Upper lobe of right lung (tissue), 1 donor: ENCODE data around the gene AGO1. TPM values are rescaled to one million over a fixed set of nuclear protein-coding genes. Genes with fewer than 3 reads are reported as not detected.
A peak's percentile ranks its signal among the peaks of the same experiment; 100 is the strongest.

ENCODE experiments used
- ATAC-seq: fragments of 200-7000 bp; cut with Tn5 transposase; one replicate; pipeline ENCODE4 v1.9.1; 2020; ENCODE audit warnings: mild to moderate bottlenecking, moderate library complexity
- DNase-seq: peaks from one replicate; pipeline ENCODE4 v3.0.0-alpha.2; 2020
- H3K27ac ChIP-seq: fragments of 200-600 bp; one replicate; pipeline ENCODE4 v1.8.0; 2022
- H3K27me3 ChIP-seq: fragments of 200-600 bp; one replicate; pipeline ENCODE4 v1.8.0; 2022; ENCODE audit warnings: mild to moderate bottlenecking
- H3K36me3 ChIP-seq: fragments of 200-600 bp; one replicate; pipeline ENCODE4 v1.8.0; 2022
- H3K4me1 ChIP-seq: fragments of 200-600 bp; one replicate; pipeline ENCODE4 v1.8.0; 2022
- H3K4me3 ChIP-seq: fragments of 200-600 bp; one replicate; pipeline ENCODE4 v1.8.0; 2022; ENCODE audit warnings: mild to moderate bottlenecking
- H3K9me3 ChIP-seq: fragments of 200-600 bp; one replicate; pipeline ENCODE4 v1.8.0; 2022
- CTCF ChIP-seq: fragments of 200-600 bp; IDR thresholded peaks from one replicate; pipeline ENCODE4 v1.8.0; 2022; ENCODE audit warnings: antibody characterized with exemption
- intact Hi-C: fragments of 100-400 bp; cut with DNase I; formaldehyde crosslinking; loops from one replicate; pipeline ENCODE4 v1.11.0; 2022
- total RNA-seq: library from RNA; stranded (reverse); fragmentation: NEBNext Ultra II Directional; extraction: Animal tissue kit (Norgen Biotek cat#: 25700); gene quantifications from one replicate; pipeline ENCODE4 v1.2.1, GENCODE V29; 2021
- donor health status: DM: no; HTN: yes; CAD: no; lungs with severe emphysema.

The AGO1 gene
- total RNA-seq, 1 donor from 2014 or later = 27.7 TPM

GRCh38 chr1:35881850-35882273 is 1.1 kb upstream of the AGO1 start:
- H3K36me3 ChIP-seq = no peaks in the 10 kb centered on the region
- ATAC-seq = no peak
- H3K27me3 ChIP-seq = no peaks in the 10 kb centered on the region
- no peak overlapping the region for H3K4me3 ChIP-seq
- H3K4me1 ChIP-seq = peaks cover 32% of the 10 kb centered on the region
- H3K27ac ChIP-seq = no peak overlapping the region
- no peaks in the 10 kb centered on the region for H3K9me3 ChIP-seq
- TF ChIP-seq CTCF = no peak
- no peak for DNase-seq
- intact Hi-C loops = no loop called here

GRCh38 chr1:35882586-35882944 is 444 bp upstream of the AGO1 start:
- TF ChIP-seq CTCF = no peak
- Histone ChIP-seq H3K36me3 (no peaks in the 10 kb centered on the region), H3K4me3 (peak overlapping the region; percentile 99), H3K9me3 (no peaks in the 10 kb centered on the region), H3K27ac (peak overlapping the region; percentile 47), H3K27me3 (no peaks in the 10 kb centered on the region), H3K4me1 (peaks cover 39% of the 10 kb centered on the region)
- no peak for DNase-seq
- no peak for ATAC-seq
- intact Hi-C loops = no loop called here

- H3K9me3 ChIP-seq = no peaks in the 10 kb centered on the region
- TF ChIP-seq CTCF = no peak
- intact Hi-C loops = no loop called here
- H3K36me3 ChIP-seq = peaks cover 6% of the 10 kb centered on the region
- DNase-seq = peak; percentile 80
- H3K27me3 ChIP-seq = no peaks in the 10 kb centered on the region
- peak overlapping the region; percentile 99 for H3K4me3 ChIP-seq
- H3K4me1 ChIP-seq = peaks cover 42% of the 10 kb centered on the region
- peak overlapping the region; percentile 75 for H3K27ac ChIP-seq
- peak; percentile 46 for ATAC-seq
Observed at GRCh38 chr1:35883635-35884101, 659 bp downstream of the AGO1 start.

GRCh38 chr1:35884934-35885333 is 1.9 kb downstream of the AGO1 start:
- TF ChIP-seq CTCF = no peak
- Histone ChIP-seq H3K4me3 (no peak overlapping the region), H3K27me3 (no peaks in the 10 kb centered on the region), H3K4me1 (peaks cover 42% of the 10 kb centered on the region), H3K9me3 (no peaks in the 10 kb centered on the region), H3K27ac (no peak overlapping the region), H3K36me3 (peaks cover 18% of the 10 kb centered on the region)
- ATAC-seq (no peak), DNase-seq (no peak)
- intact Hi-C loops = no loop called here

- intact Hi-C loops = no loop called here
- H3K9me3 ChIP-seq = no peaks in the 10 kb centered on the region
- no peak overlapping the region for H3K27ac ChIP-seq
- H3K27me3 ChIP-seq = no peaks in the 10 kb centered on the region
- peaks cover 42% of the 10 kb centered on the region for H3K4me1 ChIP-seq
- no peak overlapping the region for H3K4me3 ChIP-seq
- peaks cover 29% of the 10 kb centered on the region for H3K36me3 ChIP-seq
- no peak for TF ChIP-seq CTCF
- ATAC-seq = no peak
- no peak for DNase-seq
Observed at GRCh38 chr1:35885961-35886558, 3.1 kb downstream of the AGO1 start.
